Measurements from ENCODE around the gene VCX2.
"Not testable (repeated sequence)": the region's sequence is repeated elsewhere in the genome, so short reads cannot be mapped to it uniquely, and the experiment has no call there.

Gene VCX2

DNA sequence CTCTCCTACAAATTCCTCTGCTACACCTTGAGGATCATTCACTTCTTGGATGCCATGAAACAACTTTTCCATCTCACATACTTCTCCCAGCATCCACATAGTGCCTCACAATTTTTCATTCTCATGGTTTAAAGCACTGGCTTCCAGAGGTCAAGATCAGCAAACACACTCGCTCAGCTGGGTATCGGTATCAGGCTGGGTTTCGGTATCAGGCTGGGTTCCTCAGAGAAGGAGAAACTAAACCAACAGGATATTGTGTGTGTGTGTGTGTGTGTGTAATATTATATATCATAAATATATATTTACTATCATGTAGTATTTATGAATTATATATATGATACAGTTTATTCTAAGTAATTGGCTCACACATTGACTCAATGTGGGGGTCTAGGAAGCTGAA is at the start of gene VCX2:
Gene VCX2 (minus strand): TSS at position 99 of the 400 bp plus-strand sequence. CDS start 624 bp downstream, outside the sequence.
- DNase-seq, result not testable (repeated sequence)

DNA sequence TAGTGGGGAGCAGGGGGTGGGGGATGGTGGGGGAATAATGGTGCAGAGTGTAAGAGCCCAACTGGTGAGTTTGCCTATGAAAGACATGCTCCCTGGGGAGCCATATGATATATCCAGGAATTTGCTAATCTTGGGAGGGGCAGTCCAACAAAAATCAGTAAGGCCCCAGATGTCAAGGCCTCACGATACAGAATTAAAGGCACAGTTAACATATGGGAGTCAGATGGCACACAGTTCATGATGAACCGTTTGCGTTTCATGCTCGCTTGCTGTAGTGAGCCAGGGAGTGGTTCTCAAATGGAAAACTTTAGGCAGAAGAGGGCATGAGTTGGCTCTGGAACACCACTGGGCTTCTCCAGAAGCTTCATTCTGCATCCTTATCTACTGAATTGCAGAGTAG is 33.9 kb upstream of the VCX2 start:
- DNase-seq, result peak; percentile 14

DNA sequence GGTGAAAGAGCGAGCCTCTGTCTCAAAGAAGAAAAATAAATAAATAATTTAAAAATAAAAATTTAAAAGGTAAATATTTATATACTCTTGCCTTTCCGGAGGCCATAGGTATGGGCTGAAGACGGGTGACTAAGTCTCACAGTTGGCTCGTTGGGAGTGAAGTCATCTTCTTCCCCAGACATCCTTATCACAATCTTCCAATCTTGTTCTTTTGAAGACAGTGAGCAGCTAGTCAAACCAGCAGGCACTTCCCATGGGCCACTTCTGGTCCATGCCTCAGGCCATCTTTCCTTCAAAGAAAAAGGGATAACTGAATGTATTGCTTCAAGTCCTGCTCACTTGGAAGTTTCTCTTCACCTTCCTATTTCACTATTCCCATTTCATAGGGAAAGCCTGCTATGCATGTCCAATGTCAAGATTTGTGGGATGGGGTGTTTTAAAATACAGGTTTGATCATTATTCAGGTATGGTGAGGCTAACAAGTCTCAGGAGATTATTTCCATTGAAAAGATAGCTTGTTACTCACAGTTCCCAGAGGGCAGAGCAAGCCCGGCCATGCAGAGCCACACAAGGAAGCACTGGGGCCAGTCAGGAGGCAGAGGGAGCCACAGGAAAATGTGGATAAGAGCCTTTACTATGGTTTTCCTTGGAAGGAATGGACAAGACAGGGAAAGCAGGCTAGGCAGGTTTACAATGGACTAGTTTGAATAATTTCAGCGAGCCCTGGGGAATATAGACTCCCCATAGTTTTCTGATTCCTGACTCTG is 33.3 kb upstream of the VCX2 start:
- DNase-seq, result peak; percentile 10

DNA sequence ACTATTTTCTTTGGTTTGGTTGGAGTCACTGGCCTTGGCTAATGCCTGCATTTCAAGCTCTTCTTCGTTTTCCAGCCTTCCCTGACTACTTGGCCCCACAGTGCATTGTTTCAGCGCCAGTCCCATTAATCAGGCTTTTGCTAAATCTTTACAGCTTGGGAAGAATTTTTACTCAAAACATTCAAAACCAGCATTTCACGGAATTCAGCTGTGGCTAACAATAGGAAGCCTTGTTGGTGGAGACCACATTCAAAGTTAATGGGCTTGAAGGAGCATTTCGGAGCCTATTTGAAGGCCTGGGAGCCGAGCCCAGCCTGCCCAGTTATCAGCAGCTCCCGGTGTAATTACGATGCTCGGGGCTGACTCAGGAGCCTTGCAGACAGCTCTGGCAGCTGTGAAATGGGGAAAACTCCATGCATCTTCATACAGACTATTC is 30.8 kb upstream of the VCX2 start:
- no peak for DNase-seq

DNA sequence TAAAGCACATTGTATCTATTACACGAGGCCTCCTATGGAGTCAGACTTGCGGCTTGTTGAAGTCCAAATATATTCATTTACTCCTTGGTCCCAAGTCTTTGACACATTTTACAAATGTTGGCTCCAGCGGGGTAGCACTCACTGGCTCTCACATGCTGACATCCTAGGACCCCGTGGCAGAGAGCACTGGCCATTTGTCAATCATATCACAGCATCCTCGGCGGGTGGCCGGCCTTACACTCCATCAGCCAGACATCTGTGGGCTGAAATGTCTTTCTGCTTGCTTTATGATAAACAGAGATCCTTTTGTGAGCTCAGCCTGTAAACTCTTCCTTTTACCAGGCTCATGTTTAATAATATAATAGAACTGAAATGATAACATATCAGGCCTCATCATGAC is 25.7 kb upstream of the VCX2 start:
- DNase-seq, result no peak

DNA sequence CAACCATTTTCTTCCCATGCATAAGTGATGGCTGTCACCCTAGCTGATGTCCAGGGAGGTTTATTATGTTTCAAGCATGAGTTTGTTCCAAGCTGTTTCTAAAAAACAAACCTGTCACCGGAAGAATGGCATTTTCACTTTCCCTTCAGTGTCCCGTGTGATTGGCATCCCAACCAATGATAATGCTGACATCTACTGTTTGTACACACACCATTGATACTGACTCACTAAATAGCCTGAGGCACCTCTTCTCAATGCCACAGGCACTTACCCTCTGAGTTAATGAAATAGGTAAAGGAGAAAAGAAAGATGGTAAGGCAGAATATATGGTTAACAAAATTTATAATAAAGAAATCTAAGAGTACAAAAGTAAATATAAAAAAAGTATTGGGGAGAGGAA is 23.1 kb upstream of the VCX2 start:
- DNase-seq, result peak; percentile 30

DNA sequence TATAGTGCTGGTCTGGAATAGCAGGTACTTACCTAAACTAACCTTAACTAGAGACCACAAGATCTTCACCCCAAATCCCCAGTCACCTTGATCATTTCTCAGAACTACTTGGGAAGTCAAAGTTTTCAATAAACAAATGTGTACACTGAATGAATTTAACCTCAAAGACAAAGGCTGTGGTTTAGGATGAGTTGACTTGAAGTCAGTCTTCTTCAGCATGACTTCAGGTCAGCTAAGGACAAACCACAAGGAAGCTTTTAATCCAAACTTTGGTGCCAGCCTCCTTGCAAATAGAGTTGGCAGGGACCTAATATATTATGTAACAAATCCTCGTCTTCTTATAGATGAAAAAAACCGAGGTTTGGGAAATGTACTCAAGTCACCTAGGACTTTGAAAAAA is 21.2 kb upstream of the VCX2 start:
- no peak for DNase-seq

DNA sequence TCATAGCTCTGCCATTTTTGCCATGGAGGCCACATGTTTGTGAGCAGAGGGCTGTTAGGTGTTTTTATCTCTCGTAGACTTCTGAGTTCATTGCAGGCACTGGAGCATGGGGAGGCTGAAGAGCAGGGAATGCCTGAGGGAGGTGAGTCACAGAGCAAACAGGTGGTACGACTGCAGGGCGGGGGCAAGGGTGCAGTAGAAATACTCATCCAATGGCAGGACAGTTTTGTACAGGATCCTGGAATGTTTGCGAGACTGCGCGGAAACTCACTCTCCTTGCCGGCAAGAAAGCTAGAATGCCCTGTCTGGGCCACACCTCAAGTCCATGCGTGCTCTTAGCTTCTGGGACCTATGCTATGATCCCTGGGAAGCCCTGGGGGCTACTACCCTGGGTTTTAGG is 20.0 kb upstream of the VCX2 start:
- DNase-seq, result peak; percentile 3

DNA sequence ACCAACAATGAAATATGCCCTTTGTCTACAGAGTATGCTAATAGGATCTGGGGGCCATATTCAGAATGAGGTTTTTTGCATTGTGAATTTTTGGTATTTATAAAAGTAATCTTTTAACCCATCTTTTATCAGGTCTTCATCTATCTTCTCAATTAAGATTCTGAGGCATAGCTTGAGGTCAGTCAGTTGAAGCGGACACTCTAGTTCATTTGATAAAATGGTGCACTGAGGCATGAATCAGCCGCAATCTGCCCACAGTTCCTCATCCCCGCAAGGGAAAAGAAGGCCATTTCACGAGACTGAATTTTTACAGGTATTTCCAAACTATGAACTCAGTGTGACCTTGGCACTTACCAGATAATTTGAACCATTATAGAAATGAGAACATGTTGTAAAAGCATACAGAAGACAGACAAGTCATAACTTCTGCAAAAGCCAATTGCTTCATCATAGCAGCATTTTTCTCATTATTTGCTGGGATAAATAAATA is 19.3 kb upstream of the VCX2 start:
- DNase-seq, result peak; percentile 1

DNA sequence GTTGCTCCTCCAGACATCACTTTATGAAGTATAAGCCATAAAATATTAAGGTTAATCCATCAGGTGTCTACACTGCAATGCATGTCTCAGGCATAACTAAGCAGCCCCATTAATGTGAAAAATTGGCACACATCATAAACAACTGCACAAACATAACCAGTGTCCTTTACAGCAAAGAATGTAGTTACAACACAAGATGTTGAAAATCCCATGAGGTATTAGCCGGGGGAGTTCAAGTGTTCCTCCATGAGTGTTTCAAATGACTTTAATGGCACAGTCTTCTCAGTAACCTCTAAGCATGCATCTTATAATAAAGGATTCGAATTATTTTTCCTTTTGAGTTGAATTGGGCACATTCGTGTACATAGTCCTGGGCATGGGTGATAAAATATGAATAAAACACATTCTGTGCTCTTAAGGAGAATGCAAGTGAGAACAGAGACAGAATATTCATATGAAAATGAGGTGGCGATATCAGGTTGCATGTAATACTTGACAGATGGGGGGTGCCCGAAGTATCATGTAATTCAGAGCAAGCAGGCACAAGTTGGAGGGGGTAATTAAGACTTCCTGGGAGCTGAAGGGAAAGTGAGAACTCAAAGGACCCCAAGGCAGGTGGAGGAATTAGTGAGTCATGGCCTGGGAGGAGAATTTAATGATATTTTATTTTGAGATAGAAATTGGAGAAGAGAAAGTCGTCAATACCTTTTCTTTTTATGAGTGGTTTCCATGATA is 18.2 kb upstream of the VCX2 start:
- peak; percentile 80 for DNase-seq

DNA sequence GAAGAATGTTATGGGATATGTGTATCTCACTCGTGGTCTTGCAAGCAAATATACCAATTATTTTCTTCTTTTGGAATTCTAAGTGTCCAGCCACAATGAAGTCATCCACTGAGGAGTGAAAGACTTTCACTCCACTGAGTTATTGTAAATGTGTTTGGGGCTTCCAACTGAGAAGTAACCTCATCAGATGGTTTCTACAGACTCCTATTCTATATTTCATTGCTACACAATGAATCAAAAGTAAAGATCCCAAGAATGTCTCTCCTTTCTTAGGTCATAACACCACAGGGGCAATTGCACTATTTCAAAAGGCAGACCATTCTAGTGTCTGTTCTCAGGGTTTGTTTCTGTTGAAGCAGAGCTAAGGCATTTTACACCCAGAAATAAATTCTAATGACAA is 12.3 kb upstream of the VCX2 start:
- no peak for DNase-seq

DNA sequence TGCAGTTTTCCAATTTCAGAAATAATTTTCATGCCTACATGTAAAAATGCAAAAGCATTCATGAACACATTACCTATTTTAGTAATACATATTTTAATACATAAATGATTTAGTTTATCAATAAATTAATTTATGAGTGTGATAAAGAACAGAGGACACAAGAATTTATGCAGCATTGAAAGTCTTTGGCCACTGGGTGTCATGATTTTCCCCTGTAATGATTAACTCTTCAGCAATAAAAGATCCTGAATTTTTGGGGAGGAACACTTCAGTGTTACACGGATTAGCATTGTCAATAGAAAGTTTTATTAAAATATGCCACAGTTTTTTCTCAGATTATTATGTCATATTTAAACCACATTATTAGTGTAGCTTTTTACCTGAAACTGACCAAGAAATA is 8.6 kb upstream of the VCX2 start:
- DNase-seq, result peak; percentile 26

DNA sequence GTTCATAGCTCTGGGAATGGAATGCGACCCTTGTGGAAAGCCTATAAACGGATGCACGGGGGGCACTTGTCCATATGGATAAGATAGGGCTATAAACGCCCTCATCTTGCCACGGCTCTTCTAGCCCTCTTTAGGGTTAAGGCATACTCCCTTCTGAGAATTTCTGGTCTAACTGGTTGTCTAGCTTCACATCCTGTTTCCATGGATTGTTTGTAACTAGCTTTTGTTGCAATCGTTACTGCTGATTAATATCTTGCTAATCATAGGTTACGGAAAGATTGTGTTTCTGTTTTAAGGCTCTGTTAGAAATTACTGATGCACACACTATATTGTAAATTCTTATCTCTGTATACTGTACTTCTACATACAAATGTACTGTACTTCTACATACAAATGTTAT is 17.1 kb downstream of the VCX2 start:
- DNase-seq, result not testable (repeated sequence)

DNA sequence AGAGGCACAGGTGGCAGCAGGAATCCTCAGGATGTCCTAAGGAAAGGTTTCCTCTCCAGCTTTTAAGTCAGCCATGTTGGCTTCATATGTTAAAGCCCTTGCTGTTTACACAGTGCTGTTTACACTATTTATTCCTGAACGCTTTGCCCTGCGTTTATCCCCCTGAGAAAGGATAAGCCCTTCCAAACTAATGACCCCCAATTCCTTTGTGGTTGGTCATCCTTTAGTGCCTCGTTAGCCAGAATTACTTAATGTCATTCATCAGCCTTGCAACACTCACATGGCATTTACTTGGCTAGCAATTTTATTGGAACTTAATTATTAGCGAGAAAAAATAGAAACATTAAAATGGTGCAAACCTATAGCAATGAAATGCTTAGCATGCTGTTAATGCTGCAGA is 23.8 kb downstream of the VCX2 start:
- DNase-seq, result peak; percentile 56

DNA sequence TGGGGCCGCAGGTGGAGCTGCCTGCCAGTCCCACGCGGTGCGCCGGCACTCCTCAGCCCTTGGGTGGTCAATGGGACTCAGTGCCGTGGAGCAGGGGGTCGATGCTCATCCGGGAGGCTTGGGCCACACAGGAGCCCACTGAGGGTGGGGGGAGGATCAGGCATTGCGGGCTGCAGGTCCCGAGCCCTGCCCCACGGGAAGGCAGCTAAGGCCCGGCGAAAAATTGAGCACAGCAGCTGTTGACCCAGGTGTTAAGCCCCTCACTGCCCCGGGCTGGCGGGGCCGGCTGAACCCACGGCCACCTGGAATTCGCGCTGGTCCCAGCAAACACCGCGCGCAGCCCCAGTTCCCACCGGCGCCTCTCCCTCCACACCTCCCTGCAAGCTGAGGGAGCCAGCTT is 26.1 kb downstream of the VCX2 start:
- no peak for DNase-seq

DNA sequence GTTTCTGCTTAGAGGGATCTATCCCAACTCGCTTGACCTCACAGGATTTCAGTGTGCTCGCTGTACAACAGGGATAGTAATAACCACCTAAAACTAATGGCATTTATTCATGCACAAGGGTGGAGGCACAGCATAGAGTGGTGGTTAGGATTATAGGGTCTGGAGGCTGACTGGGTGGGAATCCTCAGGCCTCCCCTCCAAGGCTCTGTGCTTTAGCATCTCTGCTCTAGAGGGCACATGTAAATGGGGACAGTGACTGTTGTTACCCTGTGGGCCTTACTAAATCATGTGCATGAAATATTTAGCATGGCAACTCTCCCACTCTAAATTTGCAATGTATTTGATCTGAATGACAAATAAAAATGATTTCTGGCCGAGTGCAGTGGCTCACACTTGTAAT is 29.2 kb downstream of the VCX2 start:
- DNase-seq, result no peak

DNA sequence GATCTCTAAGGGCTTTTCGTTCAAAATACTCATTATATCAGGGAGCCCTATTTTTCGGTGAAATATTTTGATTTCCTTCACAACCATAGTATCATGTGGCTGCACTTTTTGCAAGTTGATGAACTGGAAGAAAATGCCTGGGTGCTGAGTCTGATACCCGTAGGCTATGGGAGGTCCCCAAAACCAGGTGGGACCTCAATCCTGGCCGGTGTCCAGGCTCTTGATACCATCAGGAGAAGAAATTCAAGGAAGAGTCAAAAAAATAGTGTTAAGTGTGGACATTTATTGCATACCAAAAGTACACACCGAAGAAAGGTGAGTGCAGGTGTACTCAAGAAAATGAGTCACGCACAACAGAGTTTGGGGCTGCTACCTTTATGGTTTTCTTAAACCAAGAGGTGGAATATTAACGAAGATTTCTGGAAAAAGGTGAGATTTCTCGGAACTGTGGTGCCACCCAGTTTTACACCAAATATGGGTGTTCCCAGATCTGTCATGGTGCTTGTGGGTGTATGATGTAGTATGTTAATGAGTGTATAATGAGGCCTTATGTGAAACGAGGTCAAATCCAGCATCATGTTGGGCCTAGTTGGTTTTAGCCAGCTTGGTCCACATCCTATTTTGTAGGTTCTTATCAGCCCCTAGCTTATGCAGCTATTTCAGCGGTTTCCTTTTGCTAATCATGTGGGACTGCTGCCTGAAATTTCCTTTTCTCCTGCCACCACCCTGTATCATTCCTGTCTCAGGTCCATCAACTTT is 29.9 kb downstream of the VCX2 start:
- DNase-seq, result no peak

DNA sequence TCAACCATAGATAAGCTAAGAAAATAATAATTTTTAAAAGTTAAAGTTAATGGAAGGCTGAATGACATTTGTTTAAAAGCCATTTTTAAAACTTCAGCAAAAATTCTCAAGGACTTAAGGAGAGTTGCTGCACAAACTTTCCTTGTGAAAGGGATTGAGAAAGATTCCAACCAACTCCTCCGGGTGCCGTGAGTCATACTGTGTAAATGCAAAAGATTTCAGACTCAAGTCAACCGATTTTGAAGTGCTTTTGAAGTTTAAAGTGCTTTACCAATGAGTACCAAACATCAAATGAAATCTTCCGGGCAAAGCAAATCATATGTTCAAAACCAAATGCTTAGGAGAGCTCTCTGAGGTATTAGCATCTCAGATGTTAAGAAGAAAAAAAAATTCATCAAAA is 31.4 kb downstream of the VCX2 start:
- no peak for DNase-seq

DNA sequence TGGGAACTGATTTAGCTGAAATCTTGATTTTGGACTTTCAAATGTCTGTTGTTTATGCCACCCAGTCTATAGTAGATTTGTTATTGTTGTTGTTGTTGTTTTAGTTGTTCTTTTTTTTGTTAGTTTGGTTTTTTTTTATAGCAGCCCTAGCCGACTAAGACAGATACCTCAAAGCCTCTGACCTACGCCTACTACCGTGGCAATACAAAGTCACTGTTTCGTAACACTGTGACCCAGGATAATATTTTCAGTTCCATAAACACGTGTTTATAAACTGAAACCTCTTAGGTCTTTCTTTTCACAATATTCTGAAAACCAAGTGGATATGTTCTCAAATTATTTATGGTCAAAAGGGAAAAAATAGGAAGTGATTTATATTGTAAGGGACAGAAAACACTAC is 32.8 kb downstream of the VCX2 start:
- DNase-seq, result no peak

DNA sequence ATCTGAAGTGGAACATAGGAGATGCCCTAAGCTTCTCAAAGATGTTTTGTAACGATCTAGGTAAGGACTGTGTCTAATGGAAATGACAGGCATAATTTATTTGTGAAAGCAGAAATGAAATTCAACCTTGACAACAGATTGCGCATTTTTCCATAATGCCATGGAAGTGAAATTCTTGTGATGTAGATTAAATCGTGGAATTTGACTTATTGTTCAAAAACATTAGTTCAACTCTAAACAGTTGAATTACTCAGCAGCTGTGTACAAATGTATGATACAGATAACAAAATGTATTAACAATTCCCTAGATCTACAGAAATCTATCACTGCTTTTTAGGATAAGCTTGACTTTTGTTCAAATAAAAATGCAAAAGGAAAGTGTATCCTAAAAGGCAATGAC is 44.4 kb downstream of the VCX2 start:
- DNase-seq, result no peak

DNA sequence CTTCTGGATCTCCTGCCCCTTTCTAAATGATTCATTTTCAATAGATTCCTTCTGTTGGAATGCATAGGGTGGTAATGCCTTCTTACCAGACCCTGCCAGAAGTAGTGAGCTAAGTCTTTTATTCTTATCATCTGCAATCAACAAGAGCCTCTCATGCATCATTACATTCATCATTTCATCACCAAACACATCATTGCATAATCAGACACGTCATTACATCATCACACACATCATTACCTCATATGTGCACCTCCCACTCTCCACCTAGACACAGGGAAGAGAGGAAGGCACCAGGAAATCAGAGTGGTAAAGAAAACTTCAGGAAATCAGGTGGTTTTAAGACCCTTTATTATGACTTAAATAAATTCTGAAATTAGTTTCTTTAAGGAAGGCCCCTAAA is 45.0 kb downstream of the VCX2 start:
- no peak for DNase-seq

DNA sequence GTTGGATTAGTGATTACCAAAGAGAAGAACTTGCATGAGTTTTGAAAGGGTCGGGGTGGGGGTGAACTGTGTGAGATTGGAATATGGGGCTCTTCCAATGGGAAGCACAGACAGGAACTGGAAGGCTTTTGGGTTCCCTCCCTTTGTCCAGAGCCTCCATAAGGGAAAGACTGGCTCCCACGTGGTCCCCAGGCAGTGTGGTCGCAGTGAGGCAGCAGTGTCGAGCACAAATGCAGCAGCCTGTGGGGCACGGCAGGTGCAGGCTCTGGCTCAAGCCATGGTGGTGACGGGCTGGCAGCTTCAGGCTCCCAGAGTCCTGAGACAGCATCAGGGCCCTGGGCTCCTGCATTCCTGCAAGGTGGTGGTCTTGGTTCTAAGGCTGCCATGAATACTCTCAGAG is 45.5 kb downstream of the VCX2 start:
- no peak for DNase-seq

DNA sequence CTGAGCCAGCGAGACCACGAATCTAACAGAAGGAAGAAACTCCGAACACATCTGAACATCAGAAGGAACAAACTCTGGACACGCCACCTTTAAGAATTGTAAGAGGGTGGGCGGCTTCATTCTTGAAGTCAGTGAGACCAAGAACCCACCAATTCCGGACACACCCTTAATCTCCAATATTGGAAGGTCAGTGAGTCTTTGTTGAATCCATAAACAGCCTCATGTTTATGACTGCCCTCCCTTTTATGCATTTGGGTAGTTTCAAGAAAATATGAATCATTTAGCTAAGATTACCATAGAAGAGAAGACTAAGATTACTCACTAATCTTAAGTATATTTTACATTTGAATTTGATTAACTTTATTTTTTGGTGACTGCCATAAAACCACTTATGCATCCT is 48.5 kb downstream of the VCX2 start:
- DNase-seq, result no peak

DNA sequence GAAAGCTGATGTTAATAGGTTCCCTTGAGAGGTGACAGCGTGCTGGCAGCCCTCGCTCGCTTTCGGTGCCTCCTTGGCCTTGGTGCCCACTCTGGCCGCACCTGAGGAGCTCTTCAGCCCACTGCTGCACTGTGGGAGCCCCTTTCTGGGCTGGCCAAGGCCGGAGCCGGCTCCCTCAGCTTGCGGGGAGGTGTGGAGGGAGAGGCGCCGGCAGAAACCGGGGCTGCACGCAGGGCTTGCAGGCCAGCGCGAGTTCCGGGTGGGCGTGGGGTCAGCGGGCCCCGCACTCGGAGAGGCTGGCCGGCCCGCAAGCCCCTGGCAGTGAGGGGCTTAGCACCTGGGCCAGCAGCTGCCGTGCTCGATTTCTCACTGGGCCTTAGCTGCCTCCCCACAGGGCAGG is 49.7 kb downstream of the VCX2 start:
- not testable (repeated sequence) for DNase-seq

All from NCI-H69 (cell line).